Stimulated activated CD4-positive, alpha-beta T cell treated with anti-CD3 and anti-CD28 coated beads, Interleukin-12 subunit alpha, Interleukin-12 subunit beta, amount 100 ng/mL, for 48 hours (primary cell): ENCODE data around the gene SIDT1.
"Not testable (repeated sequence)": the region's sequence is repeated elsewhere in the genome, so short reads cannot be mapped to it uniquely, and the experiment has no call there.

Experiments used
- DNase-seq, 3 donors: peaks; one replicate each; pipeline ENCODE4 v3.0.0-alpha.2; 2020; ENCODE audit warnings: low read depth in 2 of 3, low spot score in 1 of 3

SIDT1 gene

DNA sequence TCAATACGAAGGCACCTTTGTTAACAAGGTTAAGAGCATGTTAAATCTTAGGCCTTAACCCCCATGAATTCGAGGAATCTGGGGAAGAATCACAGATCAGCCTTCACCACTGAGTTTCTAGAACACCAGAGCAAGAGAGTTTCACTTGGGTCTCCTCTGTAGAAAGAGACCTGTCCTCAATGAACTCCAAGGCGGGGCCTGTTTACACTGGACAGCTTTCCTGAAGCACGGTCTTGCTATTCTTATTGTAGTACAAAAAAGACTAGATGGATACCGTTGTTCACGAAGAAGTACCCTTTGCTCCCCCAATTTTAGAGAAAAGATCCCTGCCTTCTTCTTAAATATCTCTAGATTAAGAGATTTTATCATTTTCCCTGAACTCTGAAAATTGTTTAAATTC lies 99.2 kb downstream of the SIDT1 start:
- no peak for DNase-seq

DNA sequence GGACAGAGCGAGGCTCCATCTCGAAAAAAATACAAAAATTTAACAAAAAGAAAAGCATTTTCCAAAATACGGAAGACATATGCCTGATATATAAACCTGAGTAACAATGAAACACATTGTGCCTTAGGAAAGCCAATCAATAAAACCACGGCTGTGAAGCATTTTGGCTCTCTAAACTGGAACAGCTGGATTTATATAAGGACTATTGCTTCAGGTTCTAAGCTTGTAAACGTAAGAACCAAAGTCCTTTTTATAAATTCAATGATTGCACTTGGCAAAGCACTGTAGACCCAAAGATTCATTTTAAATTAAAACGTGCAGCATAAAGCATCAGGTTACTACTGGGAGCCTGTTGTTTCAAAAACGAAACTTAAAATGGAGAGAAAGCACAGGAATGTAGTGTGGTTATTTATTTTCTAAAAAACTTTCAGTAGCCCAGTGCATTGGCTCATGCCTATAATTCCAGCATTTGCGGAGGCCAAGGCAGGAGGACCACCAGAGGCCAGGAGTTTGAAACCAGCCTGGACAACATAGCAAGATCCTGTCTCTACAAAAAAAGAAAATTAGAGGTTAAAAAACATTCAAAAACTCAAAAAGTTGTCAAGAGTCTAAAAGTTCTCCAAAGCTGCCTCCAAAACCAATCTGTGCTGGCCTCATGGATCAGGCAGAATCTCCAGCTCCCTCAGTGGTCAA lies 102.6 kb downstream of the SIDT1 start:
- no peak for DNase-seq

DNA sequence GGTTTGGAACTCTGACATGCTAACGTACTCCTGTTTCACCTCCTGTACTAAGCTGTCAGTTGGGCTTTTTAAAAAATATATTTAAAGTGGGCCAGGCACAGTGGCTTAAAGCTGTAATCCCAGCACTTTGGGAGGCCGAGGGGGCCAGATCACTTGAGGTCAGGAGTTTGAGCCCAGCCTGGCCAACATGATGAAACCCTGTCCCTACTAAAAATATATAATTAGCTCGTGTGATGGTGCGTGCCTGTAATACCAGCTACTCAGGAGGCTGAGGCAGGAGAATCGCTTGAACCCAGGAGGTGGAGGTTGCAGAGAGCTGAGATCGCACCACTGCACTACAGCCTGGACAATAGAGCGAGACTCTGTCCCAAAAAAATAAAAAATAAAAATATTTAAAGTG lies 103.7 kb downstream of the SIDT1 start:
- not testable (repeated sequence) for DNase-seq

DNA sequence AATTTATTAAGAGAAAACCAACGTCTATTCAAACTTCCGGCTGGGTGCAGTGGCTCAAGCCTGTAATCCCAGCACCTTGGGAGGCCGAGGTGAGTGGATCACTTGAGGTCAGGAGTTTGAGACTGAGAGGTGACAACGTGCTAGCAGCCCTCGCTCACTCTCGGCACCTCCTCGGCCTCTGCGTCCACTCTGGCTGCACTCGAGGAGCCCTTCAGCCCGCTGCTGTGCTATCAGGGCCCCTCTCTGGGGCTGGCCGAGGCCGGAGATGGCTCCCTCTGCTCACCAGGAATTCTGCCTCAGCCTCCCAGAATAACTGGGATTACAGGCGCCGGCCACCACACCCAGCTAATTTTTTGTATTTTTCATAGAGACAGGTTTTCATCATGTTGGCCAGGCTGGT lies 105.4 kb downstream of the SIDT1 start:
- DNase-seq = no peak

DNA sequence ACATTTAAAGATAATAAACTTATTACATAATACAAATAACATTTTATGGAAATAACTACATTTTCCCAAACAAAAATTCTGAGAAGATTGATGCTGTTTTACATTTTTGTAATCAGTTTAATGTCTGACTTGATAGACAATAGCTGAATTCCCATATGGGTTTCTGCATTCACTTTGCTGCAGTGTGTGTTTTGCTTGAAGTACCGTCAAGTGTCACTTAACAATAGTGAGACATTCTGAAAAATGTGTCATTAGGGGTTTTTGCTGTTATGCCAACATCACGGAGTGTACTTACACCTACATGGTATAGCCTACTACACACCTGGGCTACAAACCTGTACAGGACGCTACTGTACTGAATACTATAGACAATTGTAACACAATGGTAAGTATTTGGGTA lies 106.6 kb downstream of the SIDT1 start:
- DNase-seq = no peak

DNA sequence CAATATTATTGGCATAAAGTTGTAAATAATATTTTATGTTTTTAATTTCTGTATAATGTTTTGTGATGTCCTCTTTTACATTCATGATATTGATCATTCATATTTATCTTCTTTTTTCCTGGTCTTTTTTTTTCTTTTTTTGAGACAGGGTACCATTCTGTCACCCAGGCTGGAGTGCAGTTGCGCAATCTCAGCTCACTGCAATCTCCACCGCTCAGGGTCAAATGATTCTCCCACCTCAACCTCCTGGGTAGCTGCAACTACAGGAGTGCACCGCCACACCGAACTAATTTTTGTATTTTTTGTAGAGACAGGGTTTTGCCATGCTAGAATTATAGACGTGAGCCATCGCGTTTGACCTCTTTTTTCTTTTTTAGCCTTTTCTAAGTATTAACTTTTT lies 111.2 kb downstream of the SIDT1 start:
- no peak for DNase-seq

DNA sequence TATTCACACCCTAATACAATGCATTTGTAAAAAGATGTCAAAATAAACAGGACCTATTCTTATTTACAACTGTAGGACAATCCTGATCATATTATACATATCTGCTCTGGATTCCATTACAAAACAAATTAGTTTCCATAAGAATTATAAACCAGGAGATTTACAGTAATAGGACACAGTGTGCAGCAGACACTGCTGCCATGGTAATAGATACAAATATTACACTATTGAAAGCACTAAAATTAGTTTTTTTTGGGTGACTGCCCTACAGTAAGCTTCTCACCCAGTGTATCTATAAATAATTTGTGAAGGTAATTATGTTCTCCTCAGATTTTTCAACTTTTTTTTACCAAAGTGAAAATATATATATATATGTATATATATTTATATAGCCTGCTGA lies 116.2 kb downstream of the SIDT1 start:
- DNase-seq = no peak

DNA sequence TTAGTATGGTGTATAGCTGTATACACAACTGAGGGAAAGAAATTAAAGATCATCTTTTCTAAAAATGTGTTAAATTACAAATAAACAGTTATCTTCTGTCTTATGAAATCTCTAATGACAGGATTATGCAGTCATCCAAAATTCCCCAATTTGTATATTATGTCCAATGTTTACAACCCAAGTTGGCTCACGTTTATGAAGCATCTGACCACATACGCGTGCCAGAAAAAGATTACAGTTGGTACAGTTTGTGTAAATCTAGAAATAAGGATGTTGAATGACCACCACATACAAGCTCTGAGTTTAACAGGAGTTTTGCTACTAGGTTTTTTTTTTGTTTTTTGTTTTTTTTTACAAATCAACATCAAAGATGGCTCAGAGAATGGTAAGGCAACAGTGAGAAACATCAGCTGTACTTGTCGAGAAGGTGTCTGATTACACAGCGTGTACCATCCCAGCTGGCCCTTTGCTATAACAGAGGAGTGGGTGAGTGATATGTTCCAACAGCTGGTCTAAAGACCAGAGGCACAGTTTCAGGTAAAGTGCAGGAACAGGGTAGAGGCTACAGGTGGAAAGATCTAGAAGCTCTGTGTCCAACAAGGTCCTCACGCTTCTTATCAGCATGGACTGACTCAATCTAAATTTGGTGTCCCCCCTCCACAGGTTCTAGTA lies 117.0 kb downstream of the SIDT1 start:
- DNase-seq = no peak

DNA sequence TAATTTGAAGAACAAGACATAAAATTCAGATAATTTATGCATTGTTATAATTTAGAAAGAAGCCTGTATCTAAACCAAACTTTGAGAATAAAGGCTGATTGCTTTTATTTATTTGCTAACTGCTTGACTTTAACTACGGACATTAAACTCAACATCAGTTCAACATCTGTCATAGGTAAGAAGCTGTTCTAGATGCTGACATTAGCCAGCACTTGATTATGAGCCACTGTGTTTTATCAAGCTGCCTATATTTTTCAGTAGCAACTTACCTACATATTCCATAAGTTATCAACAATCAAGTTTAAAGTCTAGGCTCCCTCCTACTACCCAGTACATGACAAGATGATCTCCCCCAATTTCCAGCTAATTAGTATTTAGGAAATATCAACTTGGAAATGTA lies 122.0 kb downstream of the SIDT1 start:
- no peak for DNase-seq

DNA sequence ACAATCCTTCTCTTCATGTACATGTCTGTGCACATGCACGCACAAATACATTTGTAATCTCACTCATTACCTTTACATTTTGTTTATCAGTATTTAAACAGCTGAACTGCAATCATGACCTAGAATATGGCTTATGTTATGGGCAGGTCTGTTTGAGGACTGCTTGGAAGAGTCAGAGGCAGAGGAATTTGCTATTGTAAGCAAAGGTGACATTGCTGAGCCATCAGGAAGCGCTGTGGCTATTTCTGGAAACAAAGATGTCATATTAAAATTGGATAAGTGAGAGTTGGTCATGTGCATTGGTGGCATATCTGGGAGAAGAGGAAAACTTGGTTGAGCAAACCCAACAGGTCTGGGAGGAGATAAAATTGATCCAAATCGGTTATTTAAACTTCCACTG lies 122.5 kb downstream of the SIDT1 start:
- DNase-seq = no peak

DNA sequence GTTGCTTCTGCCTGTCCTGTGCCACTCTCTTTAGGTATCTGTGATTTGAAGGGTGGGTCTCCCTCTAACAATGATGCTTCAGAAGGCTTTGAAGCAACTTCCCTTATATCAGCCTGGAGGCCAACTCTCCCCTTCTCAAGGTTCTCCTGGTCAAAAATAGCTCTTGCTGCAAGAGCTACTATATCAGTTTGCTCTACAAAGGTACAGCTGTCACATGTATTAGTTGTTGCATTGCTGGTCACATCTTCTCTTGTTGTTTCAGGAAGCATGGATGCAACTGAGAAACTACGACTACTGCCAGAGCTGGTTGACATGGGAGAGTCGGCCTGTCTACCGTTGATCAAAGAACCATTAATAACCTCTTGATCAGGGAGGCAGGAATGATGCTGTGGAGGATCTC lies 125.8 kb downstream of the SIDT1 start:
- no peak for DNase-seq

DNA sequence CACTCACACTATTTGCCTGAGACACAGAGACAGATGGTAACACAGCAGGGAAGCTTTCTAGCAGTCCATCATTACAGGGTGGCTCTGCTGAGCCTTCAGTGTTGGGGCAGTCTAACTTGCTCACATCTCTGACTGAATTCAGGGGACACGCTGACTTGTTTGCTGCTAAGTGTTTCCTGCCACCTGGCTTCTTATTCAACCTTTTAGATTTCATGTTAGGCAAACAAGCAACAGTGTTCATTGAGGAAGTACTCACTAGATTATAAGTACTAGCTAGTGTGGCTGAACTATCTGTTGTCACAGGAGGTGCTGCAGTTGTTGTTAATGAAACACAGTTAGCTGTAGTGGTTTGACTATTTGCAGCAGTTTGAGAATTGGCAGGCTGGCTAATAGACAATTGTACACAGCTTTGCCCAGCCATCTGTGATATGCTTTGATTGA lies 126.8 kb downstream of the SIDT1 start:
- DNase-seq = no peak

DNA sequence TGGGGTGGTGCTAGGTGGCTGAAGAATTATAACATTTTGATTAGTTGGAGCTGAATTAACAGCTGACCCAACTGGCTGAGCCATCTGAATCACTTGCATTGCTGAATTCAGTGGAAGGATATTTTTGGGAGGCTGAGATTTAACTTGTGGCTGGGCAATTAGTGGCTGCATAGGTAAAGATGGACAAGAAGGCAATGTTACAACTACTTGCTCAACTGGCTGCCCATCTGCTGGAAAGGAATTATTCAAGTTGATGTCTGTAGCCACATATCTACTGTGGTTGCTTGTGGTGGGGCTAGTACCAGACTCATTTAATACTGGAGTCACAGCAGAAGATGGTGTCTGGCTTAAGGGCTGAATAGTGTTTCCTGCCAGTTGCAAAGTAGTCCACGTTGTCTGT lies 127.6 kb downstream of the SIDT1 start:
- DNase-seq = no peak

DNA sequence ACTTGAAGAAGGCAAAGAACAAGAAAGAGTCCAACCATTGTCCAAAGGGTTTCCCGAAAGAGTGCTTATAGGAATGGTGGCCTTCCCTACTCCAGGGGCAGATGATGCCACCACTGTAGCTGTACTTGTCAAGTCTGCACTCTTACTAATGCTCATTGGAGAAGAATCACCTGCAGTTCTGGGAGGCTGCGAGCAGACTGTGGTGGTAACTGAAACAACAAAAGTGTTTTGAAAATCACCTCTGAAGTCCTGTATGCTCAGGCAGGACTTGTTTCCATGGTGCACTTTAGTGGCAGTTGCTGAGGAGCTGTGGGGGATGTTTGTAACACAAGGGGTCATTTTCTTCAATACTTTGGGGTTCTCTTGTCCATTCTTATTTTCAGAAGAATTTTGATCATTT lies 128.1 kb downstream of the SIDT1 start:
- no peak for DNase-seq

DNA sequence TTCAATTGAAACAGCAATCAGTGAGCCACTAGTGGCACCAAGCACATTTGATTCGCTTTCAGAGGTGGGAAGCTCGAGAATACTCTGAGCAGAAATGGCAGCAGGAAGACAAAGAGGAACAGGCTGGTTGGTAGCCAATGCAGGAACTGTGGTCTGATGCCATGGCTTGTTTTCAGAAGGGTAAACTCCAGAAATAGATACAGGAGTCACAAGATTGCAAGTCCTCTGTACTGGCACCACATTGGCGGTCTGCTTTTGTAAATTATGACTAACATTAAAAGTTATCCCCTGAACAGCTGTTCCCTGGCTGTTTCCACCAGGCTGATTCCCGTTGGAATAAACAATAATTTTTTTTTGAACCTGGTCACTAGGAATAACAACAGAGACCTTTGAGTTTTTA lies 128.5 kb downstream of the SIDT1 start:
- no peak for DNase-seq

DNA sequence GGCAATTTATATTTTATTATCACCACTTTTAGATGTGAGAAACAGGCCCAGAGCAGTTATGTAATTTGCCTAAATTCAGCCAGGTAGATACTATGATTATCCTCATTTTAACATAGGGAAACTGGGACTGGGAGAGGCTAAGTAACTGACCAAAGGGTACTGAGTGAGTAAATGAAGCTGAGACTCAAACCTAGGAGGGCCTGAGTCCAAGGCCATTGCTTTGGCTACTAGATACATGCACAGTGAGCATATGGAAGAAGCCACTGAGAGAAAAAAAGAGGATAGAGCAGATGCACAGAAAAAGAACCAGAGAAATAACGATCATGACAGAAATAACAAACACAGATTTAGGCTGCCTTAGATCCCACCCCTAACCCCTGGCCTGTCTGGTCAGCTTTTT lies 130.5 kb downstream of the SIDT1 start:
- DNase-seq = no peak

DNA sequence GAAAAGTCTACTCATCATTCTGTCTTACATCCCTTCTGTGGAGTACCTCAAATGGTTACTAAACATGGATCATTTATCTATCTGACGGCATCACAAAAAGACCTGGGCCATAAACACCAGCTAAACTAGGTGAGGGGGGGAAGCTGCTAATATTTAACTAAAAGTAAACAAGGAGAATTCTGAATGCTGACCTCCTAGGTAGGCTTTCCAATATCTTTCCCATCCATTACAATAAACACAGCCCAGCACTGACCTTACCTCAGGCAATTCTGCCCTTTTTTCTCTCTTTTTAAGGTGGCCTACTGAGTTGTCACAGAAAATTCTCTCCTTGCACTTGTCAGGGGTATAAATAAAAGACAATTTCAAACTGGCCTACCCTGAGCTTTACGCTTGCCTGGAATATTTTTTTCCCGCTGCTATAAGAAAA lies 131.0 kb downstream of the SIDT1 start:
- DNase-seq = no peak

DNA sequence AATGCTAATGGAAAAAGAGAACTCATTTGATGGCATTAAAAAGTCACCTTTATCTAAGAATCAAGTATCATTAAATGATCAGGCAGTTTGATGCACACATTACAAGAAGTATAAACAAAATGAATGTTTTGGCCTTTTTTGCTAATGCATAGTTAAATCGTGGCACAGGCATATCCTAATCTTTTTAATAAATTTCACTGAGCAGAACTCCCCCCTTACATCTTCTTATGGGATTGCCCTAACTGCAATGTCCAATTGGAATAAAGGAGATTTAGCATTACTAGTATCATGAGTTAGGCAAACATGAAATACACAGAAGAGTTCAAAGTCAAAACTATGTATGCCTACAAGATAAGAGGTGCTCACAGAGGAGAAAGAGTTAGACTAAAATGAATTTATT lies 131.4 kb downstream of the SIDT1 start:
- no peak for DNase-seq

DNA sequence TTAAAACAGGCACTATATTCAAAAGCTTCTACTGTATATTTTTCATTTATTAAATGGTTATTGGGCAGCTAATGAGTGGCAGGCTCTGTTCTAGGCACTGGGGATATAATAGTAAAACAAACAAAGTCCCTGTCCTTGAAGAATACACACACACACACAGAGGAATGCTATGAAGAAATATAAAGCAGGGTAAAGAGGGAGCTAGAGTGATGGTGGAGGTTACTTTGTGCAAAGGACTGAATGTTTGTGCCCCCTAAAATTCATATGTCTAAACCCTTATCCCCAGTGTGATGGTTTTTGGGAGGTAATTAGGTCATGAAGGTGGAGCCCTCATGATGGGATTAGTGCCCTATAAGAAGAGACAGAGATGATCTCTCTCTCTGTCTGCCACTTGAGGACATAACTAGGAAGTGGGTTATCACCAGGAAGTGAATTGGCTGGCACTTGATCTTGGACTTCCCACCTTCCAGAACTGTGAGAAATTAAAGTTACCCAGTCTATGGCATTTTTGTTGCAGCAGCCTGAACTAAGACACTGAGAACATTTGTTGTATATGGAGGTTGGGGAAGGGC lies 132.3 kb downstream of the SIDT1 start:
- no peak for DNase-seq

DNA sequence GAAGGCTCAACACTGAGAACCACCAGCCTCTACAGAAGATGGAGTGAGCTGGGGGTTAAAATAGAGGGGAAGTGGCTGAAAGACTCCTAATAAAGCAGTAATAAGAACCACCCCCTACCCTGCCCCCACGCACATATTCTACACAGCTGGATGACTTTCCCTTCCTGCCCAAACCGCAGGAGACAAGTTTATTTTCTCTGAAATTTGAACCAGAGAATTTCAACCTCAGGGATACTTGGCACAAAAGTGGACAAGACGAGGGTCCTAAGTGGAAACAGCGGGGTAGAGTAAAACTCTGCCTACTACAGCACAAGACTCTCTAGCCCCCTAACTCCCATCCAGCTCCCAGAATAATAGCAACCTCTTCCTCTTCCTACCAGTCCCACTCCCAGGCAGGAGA lies 135.7 kb downstream of the SIDT1 start:
- no peak for DNase-seq

DNA sequence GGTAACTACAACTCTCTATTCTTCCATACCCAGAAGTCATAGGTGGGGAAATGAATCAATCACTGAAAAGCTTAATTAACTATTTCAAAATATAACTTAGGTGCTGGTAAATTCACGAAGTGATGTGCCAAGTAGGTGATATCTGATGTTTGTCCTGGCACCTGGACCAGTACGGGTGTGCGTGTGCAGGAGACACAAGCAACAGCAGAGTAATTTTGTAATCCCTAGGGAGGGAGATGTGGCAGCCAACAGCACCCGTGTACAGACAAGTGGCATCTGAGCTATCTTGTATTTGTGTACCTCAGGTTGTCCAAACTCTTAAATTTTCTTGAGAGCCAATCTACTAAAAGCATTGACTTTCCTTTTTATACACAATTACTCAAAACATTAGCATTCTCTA lies 141.2 kb downstream of the SIDT1 start:
- no peak for DNase-seq

DNA sequence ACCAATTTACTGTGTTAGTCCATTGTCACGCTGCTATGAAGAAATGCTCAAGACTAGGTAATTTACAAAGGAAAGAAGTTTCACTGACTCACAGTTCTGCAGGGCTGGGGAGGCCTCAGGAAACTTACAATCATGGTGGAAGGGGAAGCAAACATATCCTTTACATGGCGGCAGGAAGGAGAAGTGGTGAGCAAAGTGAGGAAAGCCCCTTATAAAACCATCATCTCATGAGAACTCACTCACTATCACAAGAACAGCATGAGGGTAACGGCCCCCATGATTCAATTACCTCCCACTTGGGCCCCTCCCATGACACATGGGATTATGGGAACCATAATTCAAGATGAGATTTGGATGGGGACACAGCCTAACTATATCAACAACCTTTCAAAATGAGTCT lies 143.9 kb downstream of the SIDT1 start:
- DNase-seq = no peak

DNA sequence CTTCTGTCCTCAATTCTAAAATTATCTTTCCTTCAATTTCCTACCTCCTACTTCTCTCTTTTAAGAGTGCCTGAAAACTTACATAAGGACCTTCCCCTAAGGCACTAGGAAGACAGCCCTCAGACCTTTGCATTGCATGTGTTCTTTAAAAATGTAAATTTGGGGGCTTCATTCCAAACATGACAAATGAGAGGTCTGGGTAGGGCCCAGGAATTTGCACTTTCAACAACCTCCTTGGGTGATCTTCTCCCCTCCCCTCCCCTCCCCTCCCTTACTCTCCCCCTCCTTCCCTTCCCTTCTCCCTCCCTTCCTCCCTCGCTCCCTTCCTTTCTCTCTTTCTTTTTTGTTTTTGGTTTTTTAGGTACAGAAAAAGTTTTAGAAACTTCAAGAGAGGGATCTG lies 145.4 kb downstream of the SIDT1 start:
- no peak for DNase-seq
